Fibroblast of lung (primary cell): ENCODE data around the gene TSNAXIP1.

Experiments
- CTCF ChIP-seq, 2 donors: IDR thresholded peaks in 1 of 2; conservative IDR thresholded peaks in 1 of 2; 1 replicate in 1 of 2; 2 replicates in 1 of 2; pipeline ENCODE4 v1.5.1; 2011 to 2012; ENCODE audit warnings: low read length in 2 of 2, control low read depth in 1 of 2, inconsistent platforms in 1 of 2, low read depth in 1 of 2, mild to moderate bottlenecking in 1 of 2
- EZH2 ChIP-seq: IDR thresholded peaks from 2 replicates; pipeline ENCODE4 v1.5.1; 2012; ENCODE audit warnings: low read length, control low read depth, mild to moderate bottlenecking; ENCODE audit errors: missing control alignments

- TF ChIP-seq CTCF (conservative IDR thresholded peaks at IDR 0.05 in 1 of 2, IDR thresholded peaks at IDR 0.05 in 1 of 2; ENCODE audit: low read depth in 1 of 2, low read length in 2 of 2): no peak
- no peak for TF ChIP-seq EZH2
Measured at GRCh38 chr16:67847064-67847861, 40.6 kb downstream of the TSNAXIP1 start, which contains the start of gene CENPT.
